H1 (cell line): ENCODE data around the gene SORCS3. TPM values are rescaled to one million over a fixed set of nuclear protein-coding genes. Genes with fewer than 3 reads are reported as not detected.

Source experiments
- CTCF ChIP-seq, 3 experiments: IDR thresholded peaks; 1 replicate in 2 of 3; 2 replicates in 1 of 3; pipeline versions ENCODE4 v1.5.1 to v1.6.1; 2011; ENCODE audit warnings: low read length in 3 of 3, mild to moderate bottlenecking in 3 of 3, inconsistent platforms in 2 of 3, low read depth in 1 of 3, moderate library complexity in 1 of 3; ENCODE audit not compliant: insufficient read depth in 1 of 3; ENCODE audit errors: control extremely low read depth in 1 of 3
- GTF2F1 ChIP-seq: IDR thresholded peaks from 2 replicates; pipeline ENCODE4 v1.6.1; 2012; ENCODE audit warnings: low read depth, low read length, improper control_type of control experiment, borderline replicate concordance
- KDM1A ChIP-seq: fragments of 200-600, 300-600 bp; sonication (generic); IDR thresholded peaks from 2 replicates; pipeline ENCODE4 v1.7.1; 2016; ENCODE audit warnings: mild to moderate bottlenecking, low read length, borderline replicate concordance
- POLR2A ChIP-seq, 2 experiments: IDR thresholded peaks; 1 replicate in 1 of 2; 2 replicates in 1 of 2; pipeline ENCODE4 v1.6.1; 2011; ENCODE audit warnings: low read depth in 2 of 2, low read length in 2 of 2, mild to moderate bottlenecking in 2 of 2; ENCODE audit errors: control extremely low read depth in 1 of 2
- RBBP5 ChIP-seq: IDR thresholded peaks from 2 replicates; pipeline ENCODE4 v1.7.1; 2012; ENCODE audit warnings: low read depth, mild to moderate bottlenecking, inconsistent platforms, low read length, moderate library complexity, borderline replicate concordance
- YY1 ChIP-seq: IDR thresholded peaks from 2 replicates; pipeline ENCODE4 v1.6.1; 2011; ENCODE audit warnings: low read depth, mild to moderate bottlenecking, low read length
- ZNF274 ChIP-seq: IDR thresholded peaks from 2 replicates; pipeline ENCODE4 v1.7.0; 2012; ENCODE audit warnings: low read length, borderline replicate concordance; ENCODE audit errors: extremely low read depth
- polyA plus RNA-seq, 7 experiments: library from polyadenylated mRNA; depleted of rRNA in 3 of 7; stranded (reverse) in 5 of 7; unstranded in 2 of 7; fragments of >200 nt in 5 of 7; fragments of 200-250 nt in 2 of 7; gene quantifications; 1 replicate in 5 of 7; 2 replicates in 1 of 7; 4 replicates in 1 of 7; pipeline versions ENCODE4 v1.2.1 to v1.2.3, GENCODE V29; 2011 to 2013; ENCODE audit warnings: missing spikeins in 2 of 7, mixed read lengths in 2 of 7
- total RNA-seq: library from RNA; stranded (reverse); fragmentation: NEBNext Ultra II Directional; extraction: Animal tissue kit (Norgen Biotek cat#: 25700); gene quantifications from 2 replicates; pipeline ENCODE4 v1.2.1, GENCODE V29; 2021

Gene SORCS3
- total and polyA plus RNA-seq, 2 of the 8 experiments (the other 6 are each of a cell fraction or from before 2014, with no cell fraction given), result 0.26 to 0.88 TPM

DNA sequence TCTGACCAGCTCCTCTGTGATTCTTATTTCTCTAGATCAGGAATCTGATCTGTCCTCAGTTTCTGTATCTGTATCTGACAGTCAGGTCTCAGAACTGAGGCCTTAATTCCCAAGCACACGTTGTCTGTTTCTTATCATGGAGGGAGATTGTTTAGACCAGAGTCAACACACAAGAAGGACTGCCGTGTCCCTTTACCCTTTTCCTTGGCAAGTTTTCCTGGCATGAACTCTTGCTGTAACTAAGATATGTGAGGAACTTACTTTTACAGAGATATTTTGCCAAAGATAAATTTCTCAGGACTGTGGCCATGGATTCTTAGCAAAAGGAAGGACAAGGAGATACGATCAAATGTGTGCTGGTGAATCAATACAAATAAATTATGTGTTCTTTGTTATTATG lies 181.0 kb downstream of the SORCS3 start (continued):
- TF ChIP-seq RBBP5, result no peak
- no peak for TF ChIP-seq CTCF (IDR thresholded peaks at IDR 0.05; ENCODE audit: control extremely low read depth in 1 of 3, insufficient read depth in 1 of 3, low read depth in 1 of 3, low read length in 3 of 3)
- no peak for TF ChIP-seq ZNF274
- no peak for TF ChIP-seq GTF2F1
- TF ChIP-seq KDM1A, result no peak
- no peak for TF ChIP-seq POLR2A (IDR thresholded peaks at IDR 0.05; ENCODE audit: control extremely low read depth in 1 of 2, low read depth in 2 of 2, low read length in 2 of 2)
- no peak for TF ChIP-seq YY1
